Gastroesophageal sphincter (tissue), 3 donors: ENCODE measurements around the gene NANS.

Experiments
- CTCF ChIP-seq, 4 experiments: fragments of 200-600 bp in 2 of 4; fragments of 450-650 bp in 2 of 4; sonication (generic) in 1 of 4; IDR thresholded peaks; one replicate each; pipeline ENCODE4 v1.5.1; 2017 to 2019; ENCODE audit warnings: antibody characterized with exemption in 4 of 4, mild to moderate bottlenecking in 2 of 4, moderate library complexity in 2 of 4
- EP300 ChIP-seq: sonication (generic); formaldehyde crosslinking; IDR thresholded peaks from one replicate; pipeline ENCODE4 v1.6.1; 2017; ENCODE audit warnings: antibody characterized with exemption, mild to moderate bottlenecking
- POLR2AphosphoS5 ChIP-seq: sonication (generic); formaldehyde crosslinking; IDR thresholded peaks from one replicate; pipeline ENCODE4 v1.6.1; 2017; ENCODE audit warnings: antibody characterized with exemption

DNA sequence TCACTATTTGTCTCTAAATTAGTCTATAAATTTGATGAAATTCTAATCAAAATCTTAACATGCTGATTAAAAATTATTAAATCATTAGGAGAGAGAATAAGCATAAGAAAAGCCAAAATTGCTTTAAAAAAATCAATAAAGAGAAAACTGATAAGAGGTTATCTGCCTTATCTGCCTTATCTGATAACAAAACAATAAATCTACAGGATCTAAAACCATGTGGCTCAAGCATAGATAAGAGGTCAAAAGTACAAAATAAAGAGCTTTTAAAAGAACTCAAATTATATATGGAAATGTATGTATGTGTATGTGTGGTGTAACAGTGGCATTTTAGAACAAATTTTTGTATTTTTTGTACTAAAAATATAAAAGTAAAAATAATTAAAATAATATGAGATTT lies 43.9 kb downstream of the NANS start:
- TF ChIP-seq CTCF (IDR thresholded peaks at IDR 0.05) (no peak), EP300 (no peak), POLR2AphosphoS5 (no peak)
